Stimulated activated CD8-positive, alpha-beta memory T cell treated with anti-CD3 and anti-CD28 coated beads, Interleukin-15, amount 100 ng/mL, for 24 hours (primary cell): ENCODE measurements around the gene ZYG11B.
"Not testable (repeated sequence)": the region's sequence is repeated elsewhere in the genome, so short reads cannot be mapped to it uniquely, and the experiment has no call there.

Experiments used
- DNase-seq: peaks from one replicate; pipeline ENCODE4 v3.0.0-alpha.2; 2020; ENCODE audit warnings: low read depth

The ZYG11B gene

GRCh38 chr1:52707927-52708655 lies 18.2 kb upstream of the ZYG11B start:
- DNase-seq, result no peak

GRCh38 chr1:52709016-52709415 lies 17.2 kb upstream of the ZYG11B start:
- DNase-seq, result no peak

- DNase-seq, result no peak
These were observed 12.7 kb upstream of the ZYG11B start for GRCh38 chr1:52713590-52713989.

- not testable (repeated sequence) for DNase-seq
These were observed 11.0 kb upstream of the ZYG11B start for GRCh38 chr1:52715296-52715695.

DNA sequence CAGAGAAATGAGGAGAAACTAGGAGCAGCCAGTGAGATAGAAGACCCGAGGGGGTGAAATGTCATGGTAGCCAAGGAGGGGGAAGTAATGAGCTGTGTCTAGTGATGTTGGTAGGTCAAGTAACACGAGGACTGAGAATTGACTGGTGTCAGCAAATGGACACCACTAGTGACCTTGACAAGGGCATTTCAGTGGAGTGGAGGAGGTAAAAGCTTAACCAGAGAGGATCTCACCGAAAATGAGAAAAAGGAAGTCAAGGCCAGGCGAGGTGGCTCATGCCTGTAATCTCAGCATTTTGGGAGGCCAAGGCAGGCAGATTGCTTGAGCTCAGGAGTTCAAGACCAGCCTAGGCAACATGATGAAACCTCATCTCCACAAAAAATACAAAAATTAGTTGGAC lies 3.0 kb upstream of the ZYG11B start:
- no peak for DNase-seq

DNA sequence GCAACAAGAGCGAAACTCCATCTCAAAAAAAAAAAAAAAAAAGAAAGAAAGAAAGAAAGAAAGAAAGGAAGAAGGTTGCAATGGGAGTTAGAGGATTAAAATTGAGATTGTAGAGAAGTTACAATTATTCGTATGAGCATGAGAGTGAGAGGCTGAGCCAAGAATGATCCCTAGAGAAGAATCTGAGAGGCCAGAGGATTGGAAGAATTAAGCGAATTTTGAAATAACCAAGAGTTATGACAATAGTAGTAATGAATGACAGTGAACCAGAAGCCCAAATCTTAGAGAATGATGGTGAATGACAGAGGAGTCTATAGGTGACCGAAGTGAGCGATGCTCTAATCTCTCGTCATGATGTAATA lies 369 bp upstream of the ZYG11B start:
- DNase-seq, result no peak

DNA sequence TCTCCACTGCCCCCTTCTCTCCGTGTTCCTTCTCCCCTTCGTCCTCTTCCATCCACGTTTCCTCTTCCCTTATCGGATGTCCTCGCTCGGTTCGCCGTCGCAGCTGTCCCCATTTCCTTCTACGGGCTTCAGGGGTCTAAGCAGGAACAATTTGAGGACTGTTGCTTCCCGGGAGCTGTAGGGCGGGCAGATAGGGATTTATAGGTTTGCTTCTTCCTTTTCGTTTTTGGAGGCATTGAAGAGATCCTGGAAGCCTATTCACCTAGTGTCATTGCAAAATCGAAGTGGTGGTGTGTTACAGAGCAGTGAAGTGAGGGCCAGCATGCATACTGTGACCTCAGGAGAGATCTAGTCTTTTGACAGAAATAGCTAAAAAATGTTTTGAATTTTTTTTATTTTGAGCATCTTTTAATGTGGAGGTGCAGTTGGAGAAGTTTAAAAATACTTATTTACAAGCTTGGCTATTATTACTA lies 897 bp downstream of the ZYG11B start:
- DNase-seq, result no peak

DNA sequence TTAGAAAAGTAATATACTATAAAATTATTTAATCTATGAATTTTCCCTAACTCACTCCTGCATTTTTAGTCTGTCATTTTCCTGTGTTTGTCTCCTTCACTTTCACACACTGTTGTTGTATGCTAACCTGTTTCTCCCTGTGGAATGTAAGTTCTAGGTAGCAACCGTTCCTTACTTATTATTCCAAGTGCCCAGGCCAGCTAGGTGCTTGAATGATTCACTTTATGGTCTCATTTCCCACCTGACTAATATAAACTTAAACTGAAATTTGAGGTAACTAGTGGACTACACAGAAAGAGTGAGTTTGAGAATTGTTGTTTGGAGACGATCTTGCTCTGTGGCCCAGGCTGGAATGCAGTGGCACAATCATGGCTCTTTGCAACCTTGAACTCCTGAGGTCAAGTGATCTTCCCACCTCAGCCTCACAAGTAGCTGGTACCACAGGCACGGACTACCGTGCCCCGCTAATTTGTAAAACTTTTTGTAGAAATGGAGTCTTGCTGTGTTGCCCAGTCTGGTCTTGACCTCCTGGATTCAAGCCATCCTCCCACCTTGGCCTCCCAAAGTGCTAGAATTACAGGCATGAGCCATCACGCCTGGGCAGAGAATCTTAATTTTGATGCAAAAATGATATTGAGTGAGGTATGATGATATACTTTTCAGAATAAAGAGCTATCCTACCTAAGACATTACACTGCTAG lies 1.9 kb downstream of the ZYG11B start:
- no peak for DNase-seq

- DNase-seq, result no peak
These were observed 7.1 kb downstream of the ZYG11B start for GRCh38 chr1:52733368-52733767.

DNA sequence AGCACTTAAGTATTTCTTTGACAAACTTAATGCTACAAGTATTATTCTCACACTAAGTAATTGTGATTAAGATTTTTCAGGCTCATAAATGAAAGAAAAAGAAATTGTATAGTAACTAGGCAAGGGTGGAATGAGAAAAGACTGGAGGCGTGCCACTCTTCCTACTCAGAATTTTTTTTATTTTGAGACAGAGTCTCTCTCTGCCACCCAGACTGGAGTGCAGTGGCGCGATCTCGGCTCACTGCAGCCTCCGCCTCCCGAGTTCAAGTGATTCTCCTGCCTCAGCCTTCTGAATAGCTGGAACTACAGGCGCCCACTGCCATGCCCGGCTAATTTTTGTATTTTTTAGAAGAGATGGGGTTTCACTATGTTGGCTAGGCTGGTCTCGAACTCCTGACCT lies 9.1 kb downstream of the ZYG11B start:
- DNase-seq, result not testable (repeated sequence)

DNA sequence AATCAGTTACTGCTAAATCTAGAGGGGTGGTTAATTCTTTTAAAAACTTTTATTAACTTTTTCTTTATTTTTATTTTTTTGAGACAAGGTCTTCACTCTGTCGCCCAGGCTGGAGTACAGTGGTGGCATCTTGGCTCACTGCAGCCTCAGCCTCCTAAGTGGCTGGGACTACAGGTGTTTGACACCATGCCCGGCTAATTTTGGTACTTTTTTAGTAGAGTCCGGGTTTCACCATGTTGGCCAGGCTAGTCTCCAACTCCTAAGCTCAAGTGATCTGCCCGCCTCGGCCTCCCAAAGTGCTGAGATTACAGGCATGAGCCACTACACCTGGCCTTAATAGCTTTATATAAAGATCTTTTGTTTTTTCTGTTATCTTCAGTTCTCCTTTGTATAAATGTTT lies 11.9 kb downstream of the ZYG11B start:
- no peak for DNase-seq

DNA sequence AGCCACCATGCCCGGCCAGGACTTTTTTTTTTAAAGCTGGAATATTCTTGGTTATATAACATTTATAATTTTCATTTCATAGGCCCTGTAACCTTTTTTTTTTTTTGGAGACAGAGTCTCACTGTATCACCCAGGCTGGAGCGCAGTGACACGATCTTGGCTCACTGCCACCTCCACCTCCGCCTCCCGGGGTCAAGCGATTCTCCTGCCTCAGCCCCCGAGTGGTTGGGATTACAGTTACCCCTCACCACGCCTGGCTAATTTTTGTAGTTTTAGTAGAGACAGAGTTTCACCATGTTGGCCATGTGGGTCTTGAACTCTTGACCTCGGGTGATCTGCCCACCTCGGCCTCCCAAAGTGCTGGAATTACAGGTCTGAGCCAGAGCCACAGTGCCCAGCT lies 12.6 kb downstream of the ZYG11B start:
- no peak for DNase-seq

DNA sequence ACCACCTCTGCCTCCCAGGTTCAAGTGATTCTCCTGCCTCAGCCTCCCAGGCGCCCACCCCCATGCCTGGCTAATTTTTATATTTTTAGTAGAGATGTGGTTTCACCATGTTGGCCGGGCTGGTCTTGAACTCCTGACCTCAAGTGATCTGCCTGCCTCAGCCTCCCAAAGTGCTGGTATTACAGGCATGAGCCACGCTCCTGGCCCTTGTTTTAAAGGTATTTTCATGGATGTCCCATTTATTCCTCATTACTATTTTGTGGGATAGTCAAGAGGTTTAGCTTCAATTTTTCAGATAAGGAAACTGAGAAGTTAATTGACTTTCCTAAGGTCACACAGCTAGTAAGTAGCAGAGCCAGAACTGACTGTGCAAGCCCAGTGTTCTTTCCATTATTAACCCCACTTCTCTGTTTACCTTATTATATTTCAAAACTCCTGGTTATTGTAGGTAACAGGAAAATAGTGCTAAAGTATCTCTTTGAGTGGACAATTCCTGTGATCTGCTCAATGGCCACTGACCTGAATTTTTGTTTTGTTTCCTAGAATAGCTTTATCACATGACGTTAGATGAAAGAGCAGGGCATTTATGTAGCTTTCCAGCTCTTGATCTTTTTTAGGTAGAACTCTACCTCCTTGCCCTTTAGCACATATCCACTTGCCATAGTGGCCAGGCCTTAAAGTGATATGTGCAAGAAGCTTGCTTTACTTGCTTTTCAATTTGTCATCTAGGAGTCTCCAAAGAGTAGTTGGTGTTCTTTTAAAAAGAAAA lies 13.6 kb downstream of the ZYG11B start:
- DNase-seq, result no peak

DNA sequence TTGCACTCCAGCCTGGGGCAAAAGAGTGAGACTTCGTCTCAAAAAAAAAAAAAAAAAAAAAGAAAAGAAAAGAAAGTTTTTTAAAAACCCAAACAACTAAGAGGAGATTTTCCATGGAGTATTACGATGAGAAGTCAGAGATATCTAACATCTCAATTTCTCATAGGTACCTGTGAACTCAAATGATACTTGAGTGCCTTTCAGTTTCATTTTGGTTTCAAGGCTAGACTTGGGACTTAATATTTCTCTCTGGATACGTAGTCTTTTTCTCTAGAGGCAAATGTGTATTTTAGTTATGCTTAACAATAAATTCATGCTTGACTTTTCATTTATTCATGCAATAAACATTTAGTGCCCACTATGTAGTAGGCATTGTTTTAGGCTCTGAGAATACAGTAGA lies 15.0 kb downstream of the ZYG11B start:
- DNase-seq, result no peak

DNA sequence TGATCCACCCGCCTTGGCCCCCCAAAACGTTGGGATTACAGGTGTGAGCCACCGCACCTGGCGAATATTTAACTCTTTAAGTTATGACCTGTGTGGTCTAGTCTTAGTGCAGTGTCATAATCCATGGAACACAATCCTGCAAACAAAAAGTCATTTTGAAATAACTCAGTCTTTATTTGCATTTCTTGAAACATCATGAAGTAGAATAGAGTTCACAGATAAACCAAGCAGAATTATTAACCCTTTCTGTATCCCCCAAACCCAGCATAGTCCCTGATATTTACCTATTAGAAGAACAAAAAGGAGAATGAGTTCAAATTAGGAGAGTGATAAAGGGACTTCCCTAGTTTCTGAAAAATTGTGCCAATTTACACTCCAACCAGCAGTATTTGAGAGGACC lies 19.9 kb downstream of the ZYG11B start:
- DNase-seq, result no peak

GRCh38 chr1:52747450-52747849 lies 21.2 kb downstream of the ZYG11B start:
- no peak for DNase-seq

DNA sequence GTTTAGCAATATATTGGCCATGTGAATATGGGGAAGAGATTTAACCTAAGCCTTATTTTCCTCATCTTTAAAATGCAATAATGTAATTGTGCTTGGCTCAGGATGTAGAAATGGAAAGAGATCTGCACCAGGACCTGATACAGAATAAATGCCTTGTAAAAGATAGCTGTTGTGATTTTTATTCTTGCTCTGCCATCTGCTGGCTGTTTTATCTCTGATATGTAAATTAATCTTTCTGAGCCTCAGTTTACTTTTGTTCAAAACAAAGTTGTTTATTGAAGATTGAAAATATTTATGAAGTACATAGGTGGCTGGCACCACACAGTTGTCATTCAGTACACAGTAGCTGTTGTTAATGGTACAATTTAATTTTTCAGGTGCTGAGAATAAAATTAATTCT lies 21.9 kb downstream of the ZYG11B start:
- DNase-seq, result no peak

- DNase-seq, result not testable (repeated sequence)
These were observed 23.2 kb downstream of the ZYG11B start for GRCh38 chr1:52749496-52749895.

DNA sequence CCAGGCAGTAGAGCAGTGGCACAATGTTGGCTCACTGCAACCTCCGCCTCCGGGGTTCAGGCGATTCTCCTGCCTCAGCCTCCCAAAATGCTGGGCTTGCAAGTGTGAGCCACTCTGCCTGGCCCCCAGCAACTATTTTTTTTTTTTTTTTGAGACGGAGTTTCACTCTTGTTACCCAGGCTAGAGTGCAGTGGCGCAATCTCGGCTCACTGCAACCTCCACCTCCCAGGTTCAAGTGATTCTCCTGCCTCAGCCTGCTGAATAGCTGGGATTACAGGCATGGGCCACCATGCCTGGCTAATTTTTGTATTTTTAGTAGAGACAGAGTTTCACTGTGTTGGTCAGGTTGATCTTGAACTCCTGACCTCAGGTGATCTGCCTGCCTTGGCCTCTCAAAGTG lies 23.9 kb downstream of the ZYG11B start:
- DNase-seq, result not testable (repeated sequence)

- no peak for DNase-seq
These were observed 25.6 kb downstream of the ZYG11B start for GRCh38 chr1:52751589-52752483.

- no peak for DNase-seq
These were observed 26.2 kb downstream of the ZYG11B start for GRCh38 chr1:52752484-52752826.

- no peak for DNase-seq
These were observed 26.9 kb downstream of the ZYG11B start for GRCh38 chr1:52753169-52753568.
